Parathyroid adenoma (tissue), 2 donors: Measurements from ENCODE around the gene INPP5A.

Experiments used
- H2AFZ ChIP-seq: fragments of 300-600 bp; sonication (generic); one replicate; pipeline ENCODE4 v1.7.0; 2017; ENCODE audit warnings: antibody characterized with exemption, mild to moderate bottlenecking
- H3K27ac ChIP-seq: fragments of 300-600 bp; sonication (generic); one replicate; pipeline ENCODE4 v1.7.0; 2017
- H3K27me3 ChIP-seq: fragments of 300-600 bp; sonication (generic); one replicate; pipeline ENCODE4 v1.7.0; 2017; ENCODE audit warnings: low read length; ENCODE audit not compliant: control insufficient read depth, insufficient read depth
- H3K36me3 ChIP-seq: fragments of 300-600 bp; sonication (generic); one replicate; pipeline ENCODE4 v1.7.0; 2017; ENCODE audit warnings: low read length; ENCODE audit not compliant: control insufficient read depth, insufficient read depth
- H3K4me1 ChIP-seq: fragments of 300-600 bp; sonication (generic); one replicate; pipeline ENCODE4 v1.7.0; 2017; ENCODE audit warnings: control low read depth
- H3K4me2 ChIP-seq: fragments of 300-600 bp; sonication (generic); one replicate; pipeline ENCODE4 v1.7.0; 2017; ENCODE audit warnings: low read length
- H3K4me3 ChIP-seq: fragments of 300-600 bp; sonication (generic); one replicate; pipeline ENCODE4 v1.7.0; 2017; ENCODE audit warnings: low read depth, low read length
- H3K79me2 ChIP-seq: fragments of 300-600 bp; sonication (generic); one replicate; pipeline ENCODE4 v1.7.0; 2017; ENCODE audit warnings: control low read depth
- H3K9ac ChIP-seq: fragments of 300-600 bp; sonication (generic); one replicate; pipeline ENCODE4 v1.7.0; 2017; ENCODE audit warnings: mild to moderate bottlenecking
- H3K9me3 ChIP-seq: fragments of 300-600 bp; sonication (generic); one replicate; pipeline ENCODE4 v1.7.0; 2017; ENCODE audit warnings: low read length; ENCODE audit not compliant: control insufficient read depth
- TF ChIP-seq, protein P1 (sequence below): fragments of 300-600 bp; sonication (generic); IDR thresholded peaks from one replicate; pipeline ENCODE4 v1.7.0; 2017; ENCODE audit warnings: antibody characterized with exemption, mild to moderate bottlenecking
- donor health status: primary hyperparathyroidism.

The INPP5A gene

DNA sequence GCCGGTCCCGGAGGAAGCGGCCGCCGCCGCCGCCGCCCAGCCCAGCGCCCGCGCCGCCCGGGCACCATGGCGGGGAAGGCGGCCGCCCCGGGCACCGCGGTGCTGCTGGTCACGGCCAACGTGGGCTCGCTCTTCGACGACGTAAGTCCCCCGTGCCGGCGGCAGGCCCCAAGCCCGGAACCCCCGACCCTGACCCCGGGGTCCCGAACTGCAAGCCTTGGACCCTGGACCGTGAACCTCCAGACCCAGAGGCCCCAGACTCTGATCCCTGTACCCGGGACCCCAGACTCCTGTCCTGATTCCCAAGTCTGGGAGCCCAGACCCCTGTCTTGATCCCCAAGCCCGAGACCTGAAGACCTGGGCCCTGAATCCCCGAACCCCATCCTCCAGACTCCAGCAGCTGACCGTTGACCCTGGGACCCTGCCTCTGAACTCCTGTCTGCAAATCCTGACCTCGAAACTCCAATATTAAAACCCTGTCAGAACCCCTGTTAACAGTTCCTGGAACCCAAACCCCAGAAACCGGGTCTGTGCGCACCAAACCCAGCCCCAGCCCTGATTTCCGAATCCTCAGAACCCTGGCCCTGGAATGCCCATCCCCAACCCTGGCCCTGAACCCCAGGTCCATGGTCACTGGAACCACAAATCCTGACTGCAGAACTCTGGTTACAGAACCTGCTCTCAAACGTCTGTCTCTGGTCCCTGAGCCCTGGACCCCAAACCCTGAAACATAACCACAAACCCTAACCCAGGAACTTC is 623 bp downstream of the INPP5A start:
- H3K27me3 ChIP-seq, result no peaks in the 10 kb centered on the region
- H3K79me2 ChIP-seq, result peaks cover 30% of the 10 kb centered on the region
- TF ChIP-seq, protein P1, sequence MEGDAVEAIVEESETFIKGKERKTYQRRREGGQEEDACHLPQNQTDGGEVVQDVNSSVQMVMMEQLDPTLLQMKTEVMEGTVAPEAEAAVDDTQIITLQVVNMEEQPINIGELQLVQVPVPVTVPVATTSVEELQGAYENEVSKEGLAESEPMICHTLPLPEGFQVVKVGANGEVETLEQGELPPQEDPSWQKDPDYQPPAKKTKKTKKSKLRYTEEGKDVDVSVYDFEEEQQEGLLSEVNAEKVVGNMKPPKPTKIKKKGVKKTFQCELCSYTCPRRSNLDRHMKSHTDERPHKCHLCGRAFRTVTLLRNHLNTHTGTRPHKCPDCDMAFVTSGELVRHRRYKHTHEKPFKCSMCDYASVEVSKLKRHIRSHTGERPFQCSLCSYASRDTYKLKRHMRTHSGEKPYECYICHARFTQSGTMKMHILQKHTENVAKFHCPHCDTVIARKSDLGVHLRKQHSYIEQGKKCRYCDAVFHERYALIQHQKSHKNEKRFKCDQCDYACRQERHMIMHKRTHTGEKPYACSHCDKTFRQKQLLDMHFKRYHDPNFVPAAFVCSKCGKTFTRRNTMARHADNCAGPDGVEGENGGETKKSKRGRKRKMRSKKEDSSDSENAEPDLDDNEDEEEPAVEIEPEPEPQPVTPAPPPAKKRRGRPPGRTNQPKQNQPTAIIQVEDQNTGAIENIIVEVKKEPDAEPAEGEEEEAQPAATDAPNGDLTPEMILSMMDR, result no peak
- peak overlapping the region; percentile 30 for H3K27ac ChIP-seq
- H3K4me3 ChIP-seq, result peak overlapping the region; percentile 53
- H3K9ac ChIP-seq, result no peak overlapping the region
- no peaks in the 10 kb centered on the region for H3K9me3 ChIP-seq
- peak overlapping the region; percentile 2 for H2AFZ ChIP-seq
- H3K4me1 ChIP-seq, result peaks cover 13% of the 10 kb centered on the region
- no peaks in the 10 kb centered on the region for H3K36me3 ChIP-seq
- peak overlapping the region; percentile 54 for H3K4me2 ChIP-seq

DNA sequence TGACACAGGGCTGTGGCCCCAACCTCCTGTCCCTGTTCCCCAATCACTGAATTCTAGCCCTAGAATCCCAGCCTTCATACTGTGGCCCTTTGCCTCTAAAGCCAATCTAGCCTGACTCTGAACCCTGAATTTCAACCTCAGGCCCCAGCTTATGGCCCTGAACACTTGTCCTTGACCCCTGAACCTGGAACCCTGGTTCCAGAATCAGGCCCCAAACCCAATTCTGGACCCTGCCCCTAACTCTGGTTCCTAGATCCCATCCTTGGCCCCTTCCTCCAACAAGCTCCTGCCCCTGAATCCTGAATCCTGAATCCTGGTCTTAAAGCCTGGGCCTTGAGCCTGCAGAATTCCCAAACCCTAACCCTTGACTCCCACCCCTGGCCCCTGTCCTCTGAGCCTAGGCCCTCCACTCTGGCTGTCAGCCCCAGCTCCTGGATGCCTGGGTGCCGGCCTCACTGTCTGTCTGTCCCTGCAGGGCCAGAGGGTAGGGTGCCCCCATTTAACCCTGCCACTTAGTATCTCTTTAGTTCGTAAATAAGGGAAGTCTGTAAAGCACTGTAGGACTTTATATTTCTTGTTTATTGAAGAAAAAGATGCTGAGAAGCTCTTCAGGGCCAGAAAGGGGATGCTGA is 1.3 kb downstream of the INPP5A start:
- no peaks in the 10 kb centered on the region for H3K27me3 ChIP-seq
- peaks cover 13% of the 10 kb centered on the region for H3K4me1 ChIP-seq
- peak overlapping the region; percentile 53 for H3K4me3 ChIP-seq
- TF ChIP-seq, protein P1, result no peak
- no peaks in the 10 kb centered on the region for H3K9me3 ChIP-seq
- H3K27ac ChIP-seq, result peak overlapping the region; percentile 30
- peaks cover 37% of the 10 kb centered on the region for H3K79me2 ChIP-seq
- H3K36me3 ChIP-seq, result no peaks in the 10 kb centered on the region
- no peak overlapping the region for H3K9ac ChIP-seq
- peak overlapping the region; percentile 54 for H3K4me2 ChIP-seq
- peak overlapping the region; percentile 2 for H2AFZ ChIP-seq

DNA sequence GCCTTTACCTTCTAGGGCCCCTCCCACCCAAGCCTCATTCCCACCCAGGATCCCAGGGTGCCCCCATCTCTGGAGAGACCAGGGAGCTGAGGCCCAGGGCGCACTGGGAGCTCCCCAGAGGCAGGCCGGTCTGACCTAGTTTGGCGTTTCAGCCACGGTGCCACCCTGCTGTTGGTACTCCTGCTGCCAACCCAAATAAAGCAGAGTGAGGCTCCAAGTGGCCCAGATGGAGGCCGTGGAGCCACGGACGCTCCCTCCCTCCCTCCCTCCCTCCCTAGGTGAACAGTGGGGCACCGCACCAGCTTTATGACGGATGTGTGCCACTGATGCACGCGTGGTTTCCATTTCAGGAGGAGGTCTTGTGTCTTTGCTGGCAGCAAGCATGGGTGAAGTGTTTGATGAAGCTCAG is 1.8 kb downstream of the INPP5A start:
- Histone ChIP-seq H3K4me3 (no peak overlapping the region), H3K9me3 (no peaks in the 10 kb centered on the region), H3K9ac (no peak overlapping the region), H3K4me2 (peak overlapping the region; percentile 54), H3K4me1 (peaks cover 13% of the 10 kb centered on the region), H3K27ac (peak overlapping the region; percentile 30), H2AFZ (no peak overlapping the region), H3K36me3 (no peaks in the 10 kb centered on the region), H3K79me2 (peaks cover 43% of the 10 kb centered on the region), H3K27me3 (no peaks in the 10 kb centered on the region)
- TF ChIP-seq, protein P1, result no peak

DNA sequence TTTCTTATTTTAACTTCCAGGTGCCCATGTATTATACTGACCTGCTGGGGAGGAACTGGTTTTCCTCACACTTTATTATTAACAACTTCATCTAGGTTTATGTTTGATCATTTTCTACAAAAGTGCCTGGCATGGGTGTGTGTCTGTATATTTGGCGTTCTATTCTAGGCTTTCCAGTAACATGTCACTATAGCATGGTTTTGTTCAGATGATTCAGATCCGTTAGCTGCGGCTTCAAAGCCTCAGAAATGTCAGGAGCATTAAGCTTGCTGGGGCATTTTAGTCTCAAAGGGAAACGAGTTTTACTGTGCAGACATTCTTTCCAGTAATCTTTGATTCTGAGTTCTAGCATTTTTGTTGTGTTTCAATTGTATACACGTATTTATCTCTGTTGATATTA is 2.3 kb downstream of the INPP5A start:
- Histone ChIP-seq H3K27ac (no peak overlapping the region), H3K4me3 (no peak overlapping the region), H3K36me3 (no peaks in the 10 kb centered on the region), H3K4me2 (no peak overlapping the region), H3K4me1 (peaks cover 13% of the 10 kb centered on the region), H3K9ac (no peak overlapping the region), H2AFZ (no peak overlapping the region), H3K27me3 (no peaks in the 10 kb centered on the region), H3K9me3 (no peaks in the 10 kb centered on the region), H3K79me2 (peaks cover 47% of the 10 kb centered on the region)
- TF ChIP-seq, protein P1, result no peak
